Fibroblast of the aortic adventitia (primary cell): ENCODE results near the gene RASA2. TPM values are rescaled to one million over a fixed set of nuclear protein-coding genes. Genes with fewer than 3 reads are reported as not detected.
A peak's percentile ranks its signal among the peaks of the same experiment; 100 is the strongest.

Experiments
- DNase-seq: peaks from one replicate; pipeline ENCODE4 v3.0.0-alpha.2; 2010; ENCODE audit warnings: low read depth
- H3K4me3 ChIP-seq: 2 replicates; pipeline ENCODE4 v1.5.1; 2011; ENCODE audit warnings: low read depth, mild to moderate bottlenecking, control low read depth, low read length, moderate library complexity
- total RNA-seq: library from RNA; depleted of rRNA; stranded (reverse); fragments of >200 nt; gene quantifications from 2 replicates; pipeline ENCODE4 v1.2.3, GENCODE V29; 2012; ENCODE audit warnings: low replicate concordance
- TF ChIP-seq, protein P1 (sequence below): IDR thresholded peaks from 2 replicates; pipeline ENCODE4 v1.5.1; 2011; ENCODE audit warnings: mild to moderate bottlenecking, low read length, control low read depth, inconsistent platforms; ENCODE audit not compliant: insufficient read depth

RASA2 gene
- total RNA-seq, 1 donor: 28.9 TPM

DNA sequence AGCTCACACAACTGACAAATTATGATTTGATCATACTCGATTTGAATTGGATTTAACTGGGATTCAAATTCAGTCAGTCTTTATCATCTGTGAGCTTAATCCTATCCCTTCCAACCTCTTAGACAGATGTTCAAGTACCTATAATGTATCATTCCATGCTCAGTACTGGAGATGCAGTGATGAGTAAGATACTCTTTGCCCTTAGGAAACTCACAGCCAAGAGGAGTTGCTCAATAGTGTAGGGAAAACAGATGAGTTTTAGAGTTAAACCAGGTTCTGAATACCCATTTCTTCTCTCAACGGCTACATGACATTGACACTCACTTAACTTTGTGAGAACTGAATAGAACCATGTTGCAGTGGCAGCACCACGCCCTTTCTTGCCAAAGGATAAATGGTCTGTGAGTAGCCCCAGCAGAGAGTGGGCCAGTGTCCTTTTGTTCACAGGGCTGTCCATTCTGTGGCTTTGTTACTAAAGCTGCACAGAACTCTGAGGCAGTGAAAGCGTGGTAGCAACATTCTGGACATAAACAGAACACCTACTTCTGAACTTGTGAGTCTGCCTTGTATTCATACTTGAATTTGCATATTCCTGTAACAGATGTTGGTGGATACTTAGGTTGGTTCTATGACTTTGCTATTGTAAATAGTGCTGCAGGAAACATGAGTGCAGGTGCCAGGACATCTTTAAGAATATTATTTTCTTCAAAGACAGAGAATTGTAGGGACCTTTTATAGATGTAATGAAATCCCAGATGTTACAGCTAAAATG lies 91.6 kb downstream of the RASA2 start:
- TF ChIP-seq, protein P1, sequence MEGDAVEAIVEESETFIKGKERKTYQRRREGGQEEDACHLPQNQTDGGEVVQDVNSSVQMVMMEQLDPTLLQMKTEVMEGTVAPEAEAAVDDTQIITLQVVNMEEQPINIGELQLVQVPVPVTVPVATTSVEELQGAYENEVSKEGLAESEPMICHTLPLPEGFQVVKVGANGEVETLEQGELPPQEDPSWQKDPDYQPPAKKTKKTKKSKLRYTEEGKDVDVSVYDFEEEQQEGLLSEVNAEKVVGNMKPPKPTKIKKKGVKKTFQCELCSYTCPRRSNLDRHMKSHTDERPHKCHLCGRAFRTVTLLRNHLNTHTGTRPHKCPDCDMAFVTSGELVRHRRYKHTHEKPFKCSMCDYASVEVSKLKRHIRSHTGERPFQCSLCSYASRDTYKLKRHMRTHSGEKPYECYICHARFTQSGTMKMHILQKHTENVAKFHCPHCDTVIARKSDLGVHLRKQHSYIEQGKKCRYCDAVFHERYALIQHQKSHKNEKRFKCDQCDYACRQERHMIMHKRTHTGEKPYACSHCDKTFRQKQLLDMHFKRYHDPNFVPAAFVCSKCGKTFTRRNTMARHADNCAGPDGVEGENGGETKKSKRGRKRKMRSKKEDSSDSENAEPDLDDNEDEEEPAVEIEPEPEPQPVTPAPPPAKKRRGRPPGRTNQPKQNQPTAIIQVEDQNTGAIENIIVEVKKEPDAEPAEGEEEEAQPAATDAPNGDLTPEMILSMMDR: no peak
- DNase-seq: peak; percentile 39
- H3K4me3 ChIP-seq: no peak overlapping the region

DNA sequence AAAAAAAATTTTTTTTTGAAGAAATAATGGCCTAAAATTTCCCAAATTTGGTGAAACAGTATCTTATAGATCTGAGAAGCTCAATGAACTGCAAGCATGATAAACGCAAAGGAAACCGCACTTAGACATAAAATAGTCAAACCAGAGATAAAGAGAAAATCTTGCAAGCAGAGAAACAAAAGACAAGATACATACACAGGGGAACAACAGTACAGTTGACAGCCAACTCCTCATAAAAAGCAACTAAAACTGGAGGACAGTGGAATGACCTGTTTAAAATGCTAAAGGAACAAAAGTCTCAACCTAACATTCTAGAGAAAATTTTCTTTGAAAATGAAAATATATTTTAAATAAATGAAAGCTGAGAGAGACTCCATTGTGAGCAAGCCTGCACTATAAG lies 107.5 kb downstream of the RASA2 start:
- DNase-seq: no peak
- no peak overlapping the region for H3K4me3 ChIP-seq
- TF ChIP-seq, protein P1: no peak

DNA sequence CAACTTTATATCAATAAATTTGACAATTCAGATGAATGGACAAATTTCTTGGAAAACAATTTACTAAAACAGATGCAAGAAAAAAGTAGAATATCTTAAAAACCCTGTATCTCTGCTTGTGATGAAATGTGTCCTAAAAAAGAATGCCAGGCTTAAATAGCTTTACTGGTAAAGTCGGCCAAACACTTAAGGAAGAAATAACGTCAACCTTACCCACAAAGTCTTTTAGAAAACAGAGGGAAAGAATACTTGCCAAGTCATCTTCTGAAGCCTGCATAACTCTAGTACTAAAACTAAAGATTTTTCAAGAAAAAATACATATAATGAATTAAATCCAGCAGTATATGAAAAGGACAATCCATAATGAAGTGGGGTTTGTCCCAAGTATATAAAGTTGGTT lies 111.1 kb downstream of the RASA2 start:
- no peak overlapping the region for H3K4me3 ChIP-seq
- TF ChIP-seq, protein P1: no peak
- peak; percentile 17 for DNase-seq

DNA sequence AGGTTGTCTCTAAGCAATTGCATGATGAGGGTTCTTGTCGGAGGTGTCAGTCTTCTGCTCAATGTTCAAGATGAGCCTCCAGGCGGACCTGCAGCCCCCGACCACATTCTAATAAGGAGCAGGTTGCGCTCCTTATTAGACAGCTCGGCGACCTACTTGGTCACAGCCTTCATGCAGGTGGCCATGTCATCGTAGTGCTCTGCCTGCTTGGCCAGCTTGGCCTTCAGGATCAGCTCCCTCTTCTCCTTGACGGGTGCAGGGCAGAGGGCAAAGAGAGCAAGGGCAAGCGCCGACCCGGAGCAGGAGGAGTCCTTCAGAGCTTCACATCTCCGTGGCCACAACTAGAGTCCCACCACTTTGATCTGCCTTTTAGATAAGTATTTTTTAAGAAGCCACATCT lies 113.5 kb downstream of the RASA2 start:
- no peak overlapping the region for H3K4me3 ChIP-seq
- DNase-seq: no peak
- TF ChIP-seq, protein P1: no peak

DNA sequence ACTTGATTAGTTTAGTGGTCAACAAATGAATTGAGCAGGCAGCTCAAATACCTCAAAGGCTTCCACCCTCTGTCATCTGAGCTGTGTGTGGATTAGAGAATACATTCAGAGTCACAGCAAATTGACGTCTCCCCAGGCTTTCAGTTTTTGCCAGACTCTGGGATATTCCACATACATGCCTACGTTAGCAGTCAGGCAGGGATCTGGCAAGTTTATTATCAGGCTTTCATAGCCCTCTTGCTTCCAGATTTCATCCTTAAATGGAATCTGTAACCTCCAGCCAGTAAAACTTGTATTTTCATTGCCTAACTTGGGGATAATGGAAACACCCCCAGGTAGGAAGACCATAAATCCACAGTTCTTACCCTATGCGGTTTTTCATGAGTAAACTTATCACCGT lies 115.9 kb downstream of the RASA2 start:
- peak; percentile 7 for DNase-seq
- H3K4me3 ChIP-seq: no peak overlapping the region
- TF ChIP-seq, protein P1: no peak

DNA sequence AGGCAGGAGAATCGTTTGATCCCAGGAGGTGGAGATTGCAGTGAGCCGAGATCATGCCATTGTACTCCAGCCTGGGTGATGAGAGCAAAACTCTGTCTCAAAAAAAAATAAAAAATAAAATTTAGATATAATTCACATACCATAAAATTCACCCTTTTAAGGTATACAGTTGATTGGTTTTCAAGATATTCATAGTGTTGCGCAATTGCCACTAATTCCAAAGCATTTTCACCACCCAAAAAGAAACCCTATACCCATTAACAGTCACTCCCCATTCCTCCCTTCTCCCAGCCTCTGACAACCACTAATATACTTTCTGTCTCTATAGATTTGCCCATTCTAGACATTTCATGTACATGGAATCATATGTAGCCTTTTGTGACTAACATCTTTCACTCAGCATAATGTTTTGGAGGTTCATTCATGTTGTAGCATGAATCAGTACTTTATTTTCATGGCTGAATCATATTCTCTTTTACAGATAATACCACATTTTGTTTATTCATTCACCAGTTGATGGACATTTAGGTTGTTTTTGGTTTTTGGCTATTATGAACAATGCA lies 116.7 kb downstream of the RASA2 start:
- H3K4me3 ChIP-seq: no peak overlapping the region
- DNase-seq: no peak
- TF ChIP-seq, protein P1: no peak

DNA sequence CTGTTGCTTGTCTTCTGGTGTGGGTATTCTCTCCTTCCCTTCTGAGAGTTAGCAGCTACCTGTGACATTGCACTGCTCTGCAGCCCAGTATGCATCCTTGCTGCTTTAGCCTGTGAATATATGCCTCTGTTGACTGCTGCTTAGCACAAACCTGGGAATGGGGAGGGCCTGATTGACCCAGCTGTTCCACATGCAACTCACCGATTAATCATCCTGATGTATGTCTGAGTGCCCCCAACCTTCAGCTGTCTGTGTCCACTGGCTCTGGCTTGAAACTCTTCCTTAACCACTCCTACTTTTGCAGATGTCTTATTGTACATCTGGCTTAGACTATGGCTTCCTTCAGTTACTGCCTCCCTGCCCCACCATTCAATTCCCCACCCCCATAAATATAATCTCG lies 119.1 kb downstream of the RASA2 start:
- TF ChIP-seq, protein P1: no peak
- H3K4me3 ChIP-seq: no peak overlapping the region
- DNase-seq: no peak
